SK-N-SH (cell line): Measurements from ENCODE around the gene MTRF1. TPM values are rescaled to one million over a fixed set of nuclear protein-coding genes. Genes with fewer than 3 reads are reported as not detected.

ENCODE experiments used
- CTCF ChIA-PET: fragments of 300-600, 350-600 bp; formaldehyde crosslinking; extraction: SDS; loops from one replicate; lab custom pipeline; 2021; lab: Yijun Ruan, JAX
- POLR2A ChIA-PET: fragments of 350-600 bp; sonication (Branson Sonifier 250); formaldehyde crosslinking; extraction: SDS; loops from one replicate; lab custom pipeline; 2020; ENCODE audit warnings: antibody characterized with exemption, inconsistent platforms; lab: Yijun Ruan, JAX
- DNase-seq: peaks from one replicate; pipeline ENCODE4 v3.0.0; 2012
- H2AFZ ChIP-seq: fragments of 200-600 bp; sonication (generic); 2 replicates; pipeline ENCODE4 v1.8.1; 2016; ENCODE audit warnings: antibody characterized with exemption, mild to moderate bottlenecking, low read depth
- H3F3A ChIP-seq: fragments of 200-600 bp; sonication (generic); replicated peaks from 2 replicates; pipeline ENCODE3; 2016; ENCODE audit warnings: antibody characterized with exemption, mild to moderate bottlenecking; ENCODE audit not compliant: insufficient read depth
- H3K27ac ChIP-seq, 2 experiments: fragments of 200-500 bp in 1 of 2; fragments of 200-600 bp in 1 of 2; sonication (Bioruptor generic) in 1 of 2; sonication (generic), shearing (Covaris generic) in 1 of 2; 2 replicates each; pipeline versions ENCODE4 v1.5.1 to v1.6.1; 2014 to 2016; ENCODE audit warnings: low read depth in 2 of 2, inconsistent platforms in 1 of 2, low read length in 1 of 2, mild to moderate bottlenecking in 1 of 2, mixed read lengths in 1 of 2
- H3K27me3 ChIP-seq: fragments of 200-600 bp; sonication (generic), shearing (Covaris generic); 2 replicates; pipeline ENCODE4 v1.6.1; 2016; ENCODE audit warnings: mixed run types; ENCODE audit not compliant: insufficient read depth
- H3K36me3 ChIP-seq, 2 experiments: fragments of 200-500 bp in 1 of 2; fragments of 200-600 bp in 1 of 2; sonication (Bioruptor generic) in 1 of 2; sonication (generic) in 1 of 2; replicated peaks in 1 of 2; 2 replicates each; pipeline versions ENCODE3 to v1.5.1; 2014 to 2016; ENCODE audit warnings: low read length in 1 of 2, mild to moderate bottlenecking in 1 of 2; ENCODE audit not compliant: insufficient read depth in 2 of 2, control insufficient read depth in 1 of 2
- H3K4me1 ChIP-seq, 2 experiments: fragments of 200-500 bp in 1 of 2; fragments of 200-600 bp in 1 of 2; sonication (Bioruptor generic) in 1 of 2; sonication (generic), shearing (Covaris generic) in 1 of 2; 2 replicates each; pipeline versions ENCODE4 v1.5.1 to v1.6.1; 2014 to 2016; ENCODE audit warnings: low read depth in 1 of 2, low read length in 1 of 2, mixed run types in 1 of 2; ENCODE audit not compliant: insufficient read depth in 2 of 2, control insufficient read depth in 1 of 2
- H3K4me2 ChIP-seq: fragments of 200-600 bp; sonication (generic), shearing (Covaris generic); 2 replicates; pipeline ENCODE4 v1.6.1; 2017; ENCODE audit warnings: mixed run types
- H3K4me3 ChIP-seq, 2 experiments: fragments of 200-500 bp in 1 of 2; fragments of 200-600 bp in 1 of 2; sonication (Bioruptor generic) in 1 of 2; sonication (generic), shearing (Covaris generic) in 1 of 2; 2 replicates each; pipeline versions ENCODE4 v1.5.1 to v1.8.1; 2014 to 2016; ENCODE audit warnings: low read depth in 2 of 2, inconsistent platforms in 1 of 2, low read length in 1 of 2, mild to moderate bottlenecking in 1 of 2, mixed read lengths in 1 of 2, moderate library complexity in 1 of 2
- H3K79me2 ChIP-seq: fragments of 200-600 bp; sonication (generic); 2 replicates; pipeline ENCODE4 v1.8.1; 2017; ENCODE audit warnings: mild to moderate bottlenecking; ENCODE audit not compliant: insufficient read depth
- H3K9ac ChIP-seq: fragments of 200-600 bp; sonication (generic); 2 replicates; pipeline ENCODE4 v1.6.1; 2017; ENCODE audit warnings: mixed run types
- H3K9me2 ChIP-seq: fragments of 200-600 bp; sonication (generic); 2 replicates; pipeline ENCODE4 v1.6.1; 2017; ENCODE audit warnings: mixed run types
- H3K9me3 ChIP-seq: fragments of 200-600 bp; sonication (generic); 2 replicates; pipeline ENCODE4 v1.6.1; 2017; ENCODE audit warnings: mixed run types, mild to moderate bottlenecking, moderate library complexity
- H4K20me1 ChIP-seq: fragments of 200-600 bp; sonication (generic); 2 replicates; pipeline ENCODE4 v1.6.1; 2017; ENCODE audit warnings: mild to moderate bottlenecking, mixed run types; ENCODE audit not compliant: insufficient read depth
- ELF1 ChIP-seq: IDR thresholded peaks from 2 replicates; pipeline ENCODE4 v1.4.0; 2012
- EP300 ChIP-seq, 2 experiments: IDR thresholded peaks; 2 replicates each; pipeline versions ENCODE4 v1.4.0 to v1.6.1; 2012; ENCODE audit warnings: borderline replicate concordance in 1 of 2, low read depth in 1 of 2, low read length in 1 of 2
- EZH2phosphoT487 ChIP-seq: fragments of 200-600 bp; sonication (generic); IDR thresholded peaks from 2 replicates; pipeline ENCODE4 v1.6.1; 2017; ENCODE audit warnings: low read depth, mixed run types, mild to moderate bottlenecking, antibody characterized with exemption, moderate library complexity, borderline replicate concordance
- FOSL2 ChIP-seq: IDR thresholded peaks from 2 replicates; pipeline ENCODE4 v1.4.0; 2012; ENCODE audit warnings: low read depth, mild to moderate bottlenecking, moderate library complexity, borderline replicate concordance
- FOXJ3 ChIP-seq: sonication (generic); formaldehyde crosslinking; IDR thresholded peaks from 2 replicates; pipeline ENCODE4 v1.5.1; 2020; ENCODE audit warnings: mild to moderate bottlenecking, missing genetic modification reagents
- GABPA ChIP-seq: IDR thresholded peaks from 2 replicates; pipeline ENCODE4 v1.4.0; 2012; ENCODE audit warnings: low read depth, mild to moderate bottlenecking
- GATA2 ChIP-seq: sonication (generic); formaldehyde crosslinking; IDR thresholded peaks from 2 replicates; pipeline ENCODE4 v1.5.0; 2020; ENCODE audit warnings: mild to moderate bottlenecking, missing genetic modification reagents
- JUND ChIP-seq: IDR thresholded peaks from 2 replicates; pipeline ENCODE4 v1.4.0; 2012
- MAX ChIP-seq: IDR thresholded peaks from 2 replicates; pipeline ENCODE4 v1.4.0; 2012; ENCODE audit warnings: low read depth
- NFIC ChIP-seq: IDR thresholded peaks from 2 replicates; pipeline ENCODE4 v1.4.0; 2012; ENCODE audit warnings: borderline replicate concordance
- NRF1 ChIP-seq: IDR thresholded peaks from 2 replicates; pipeline ENCODE4 v1.6.1; 2012; ENCODE audit warnings: low read depth, mild to moderate bottlenecking, low read length
- PBX3 ChIP-seq: IDR thresholded peaks from 2 replicates; pipeline ENCODE4; 2012
- POLR2AphosphoS5 ChIP-seq: IDR thresholded peaks from 2 replicates; pipeline ENCODE4 v1.6.1; 2012; ENCODE audit warnings: low read depth, low read length
- RAD21 ChIP-seq: IDR thresholded peaks from 2 replicates; pipeline ENCODE4 v1.6.1; 2012; ENCODE audit warnings: mild to moderate bottlenecking, low read length
- RXRA ChIP-seq: IDR thresholded peaks from 2 replicates; pipeline ENCODE4 v1.4.0; 2012; ENCODE audit warnings: low read depth, mild to moderate bottlenecking, borderline replicate concordance
- USF1 ChIP-seq: IDR thresholded peaks from 2 replicates; pipeline ENCODE4 v1.4.0; 2012; ENCODE audit warnings: low read depth, borderline replicate concordance
- ZBTB33 ChIP-seq: IDR thresholded peaks from 2 replicates; pipeline ENCODE4 v1.4.0; 2012; ENCODE audit warnings: low read depth, borderline replicate concordance
- WGBS: methylation state at CpG from one replicate; pipeline ENCODE4 v1.1.6; 2017; ENCODE audit warnings: low lambda C conversion rate; 5-methylcytosine and 5-hydroxymethylcytosine counted together
- polyA plus RNA-seq, 3 experiments: library from polyadenylated mRNA; depleted of rRNA; stranded (reverse); fragments of >200 nt; gene quantifications; 2 replicates each; pipeline ENCODE4 v1.2.3, GENCODE V29; 2012

Gene MTRF1
- polyA plus RNA-seq, 1 of the 3 experiments (the other 2 are of a cell fraction) = 9.2 TPM

- Histone ChIP-seq H3K4me3 (no peak overlapping the region), H3F3A (peaks cover 29% of the 10 kb centered on the region), H3K79me2 (no peaks in the 10 kb centered on the region), H2AFZ (no peak overlapping the region), H3K4me2 (no peak overlapping the region), H3K36me3 (peaks cover 0 to 5% of the 10 kb centered on the region in 2 experiments), H3K27me3 (no peaks in the 10 kb centered on the region), H3K9me2 (no peaks in the 10 kb centered on the region), H4K20me1 (no peaks in the 10 kb centered on the region), H3K9me3 (no peaks in the 10 kb centered on the region), H3K27ac (no peak overlapping the region), H3K9ac (no peak overlapping the region), H3K4me1 (peaks cover 0 to 8% of the 10 kb centered on the region in 2 experiments; a peak in 1 of 4 replicates)
- 96% methylated on average over 3 of the region's 3 CpGs for WGBS
- DNase-seq = no peak
- ChIA-PET CTCF (no interaction called here), POLR2A (no interaction called here)
- TF ChIP-seq EP300 (IDR thresholded peaks at IDR 0.05; ENCODE audit: borderline replicate concordance in 1 of 2, low read depth in 1 of 2, low read length in 1 of 2) (no peak), POLR2AphosphoS5 (no peak), PBX3 (no peak), MAX (no peak), FOXJ3 (CRISPR knock-in tag) (no peak), JUND (no peak), NRF1 (no peak), ELF1 (no peak), FOSL2 (no peak), ZBTB33 (no peak), USF1 (no peak), RAD21 (no peak), RXRA (no peak), GABPA (no peak), GATA2 (CRISPR knock-in tag) (no peak), NFIC (no peak), EZH2phosphoT487 (no peak)
Observed at GRCh38 chr13:41220401-41220800, 43.0 kb downstream of the MTRF1 start.
